Upper lobe of left lung (tissue), 6 donors: ENCODE measurements around the gene FKBP9. TPM values are rescaled to one million over a fixed set of nuclear protein-coding genes. Genes with fewer than 3 reads are reported as not detected.
"Not testable (repeated sequence)": the region's sequence is repeated elsewhere in the genome, so short reads cannot be mapped to it uniquely, and the experiment has no call there.

Source experiments
- ATAC-seq, 2 donors: fragments of 200-7000 bp; cut with Tn5 transposase; one replicate each; pipeline ENCODE4 v1.9.1; 2022; ENCODE audit warnings: mild to moderate bottlenecking in 2 of 2, moderate library complexity in 2 of 2; ENCODE audit not compliant: low FRiP score in 2 of 2
- DNase-seq, 2 donors: peaks; one replicate each; pipeline ENCODE4 v3.0.0-alpha.2; 2019 to 2020
- H3K27ac ChIP-seq, 4 donors: fragments of 200-600 bp; sonication (generic); one replicate each; pipeline ENCODE4 v1.5.1; 2016 to 2019
- H3K27me3 ChIP-seq, 4 donors: fragments of 200-600 bp; sonication (generic); one replicate each; pipeline ENCODE4 v1.5.1; 2017 to 2019
- H3K36me3 ChIP-seq, 4 donors: fragments of 200-600 bp; sonication (generic); one replicate each; pipeline ENCODE4 v1.5.1; 2016 to 2019
- H3K4me1 ChIP-seq, 4 donors: fragments of 200-600 bp; sonication (generic); one replicate each; pipeline ENCODE4 v1.5.1; 2018 to 2019
- H3K4me3 ChIP-seq, 4 donors: fragments of 200-600 bp; sonication (generic); one replicate each; pipeline ENCODE4 v1.5.1; 2017 to 2019; ENCODE audit warnings: mild to moderate bottlenecking in 2 of 4, moderate library complexity in 1 of 4
- H3K9me3 ChIP-seq, 4 donors: fragments of 200-600 bp; sonication (generic); one replicate each; pipeline ENCODE4 v1.5.1; 2018 to 2019
- EP300 ChIP-seq, 4 donors: sonication (generic); formaldehyde crosslinking; IDR thresholded peaks; one replicate each; pipeline ENCODE4 v1.5.1; 2017; ENCODE audit warnings: antibody characterized with exemption in 4 of 4, control low read depth in 2 of 4
- POLR2A ChIP-seq, 4 donors: fragments of 450-650 bp; IDR thresholded peaks; one replicate each; pipeline ENCODE4 v1.5.1; 2016 to 2017; ENCODE audit warnings: antibody characterized with exemption in 4 of 4, mild to moderate bottlenecking in 2 of 4
- POLR2AphosphoS5 ChIP-seq, 2 donors: sonication (generic); formaldehyde crosslinking; IDR thresholded peaks; one replicate each; pipeline ENCODE4 v1.5.1; 2017; ENCODE audit warnings: antibody characterized with exemption in 2 of 2
- WGBS, 2 donors: methylation state at CpG; one replicate each; pipeline ENCODE4 v1.1.5; 2017 to 2018; 5-methylcytosine and 5-hydroxymethylcytosine counted together
- total RNA-seq, 6 donors: library from RNA; depleted of rRNA in 4 of 6; stranded (reverse); fragments of >200 nt in 4 of 6; gene quantifications; one replicate each; pipeline versions ENCODE4 v1.1.0 to v1.2.1, GENCODE V29; 2016 to 2021
- TF ChIP-seq, protein P1 (sequence below), 6 experiments: fragments of 450-650 bp in 4 of 6; fragments of 200-600 bp in 2 of 6; sonication (generic) in 2 of 6; IDR thresholded peaks; one replicate each; pipeline ENCODE4 v1.5.1; 2016 to 2019; ENCODE audit warnings: antibody characterized with exemption in 6 of 6
- donor health status: DM: no; HTN: no; CAD: no; lungs with moderate emphysema.
- donor health status: DM: no; HTN: yes; CAD: no; lungs with severe emphysema.

Gene FKBP9
- total RNA-seq, 6 donors from 2014 or later, result 117 to 262 (median 136) TPM

DNA sequence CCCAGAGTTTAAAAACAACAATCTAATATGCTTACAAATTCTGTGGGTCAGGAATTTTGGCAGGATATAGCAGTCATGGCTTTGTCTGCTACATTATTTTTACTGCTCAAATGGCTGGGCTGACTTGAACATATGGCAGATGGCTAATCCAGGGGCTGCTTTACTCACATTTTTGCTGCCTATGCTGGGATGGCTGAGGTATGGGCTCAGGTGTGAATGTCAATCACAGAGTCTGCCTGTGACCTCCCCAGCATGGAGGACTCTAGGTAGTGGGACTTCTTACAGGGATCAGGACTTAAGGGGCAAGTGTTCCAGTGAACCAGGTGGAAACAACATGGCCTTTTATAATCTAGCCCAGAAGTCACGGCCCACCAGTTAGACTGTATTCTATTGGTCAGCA, 4.4 kb upstream of the FKBP9 start:
- peaks cover 0 to 9% (median 5%) of the 10 kb centered on the region in 4 donors for H3K9me3 ChIP-seq
- peaks cover 0 to 10% (median 5%) of the 10 kb centered on the region in 4 donors for H3K4me1 ChIP-seq
- WGBS, 2 donors, result 91 to 100% methylated on average over 1 of the region's 1 CpG
- H3K36me3 ChIP-seq, result no peaks in the 10 kb centered on the region
- ATAC-seq, result no peak
- DNase-seq, result no peak
- H3K4me3 ChIP-seq, result no peak overlapping the region
- no peak overlapping the region for H3K27ac ChIP-seq
- H3K27me3 ChIP-seq, result no peaks in the 10 kb centered on the region
- TF ChIP-seq EP300 (IDR thresholded peaks at IDR 0.05) (no peak), POLR2A (IDR thresholded peaks at IDR 0.05) (no peak), POLR2AphosphoS5 (IDR thresholded peaks at IDR 0.05) (no peak)
- TF ChIP-seq, protein P1, sequence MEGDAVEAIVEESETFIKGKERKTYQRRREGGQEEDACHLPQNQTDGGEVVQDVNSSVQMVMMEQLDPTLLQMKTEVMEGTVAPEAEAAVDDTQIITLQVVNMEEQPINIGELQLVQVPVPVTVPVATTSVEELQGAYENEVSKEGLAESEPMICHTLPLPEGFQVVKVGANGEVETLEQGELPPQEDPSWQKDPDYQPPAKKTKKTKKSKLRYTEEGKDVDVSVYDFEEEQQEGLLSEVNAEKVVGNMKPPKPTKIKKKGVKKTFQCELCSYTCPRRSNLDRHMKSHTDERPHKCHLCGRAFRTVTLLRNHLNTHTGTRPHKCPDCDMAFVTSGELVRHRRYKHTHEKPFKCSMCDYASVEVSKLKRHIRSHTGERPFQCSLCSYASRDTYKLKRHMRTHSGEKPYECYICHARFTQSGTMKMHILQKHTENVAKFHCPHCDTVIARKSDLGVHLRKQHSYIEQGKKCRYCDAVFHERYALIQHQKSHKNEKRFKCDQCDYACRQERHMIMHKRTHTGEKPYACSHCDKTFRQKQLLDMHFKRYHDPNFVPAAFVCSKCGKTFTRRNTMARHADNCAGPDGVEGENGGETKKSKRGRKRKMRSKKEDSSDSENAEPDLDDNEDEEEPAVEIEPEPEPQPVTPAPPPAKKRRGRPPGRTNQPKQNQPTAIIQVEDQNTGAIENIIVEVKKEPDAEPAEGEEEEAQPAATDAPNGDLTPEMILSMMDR (IDR thresholded peaks at IDR 0.05), result no peak

GRCh38 chr7:32958046-32959025, 1.1 kb downstream of the FKBP9 start:
- TF ChIP-seq POLR2AphosphoS5 (IDR thresholded peaks at IDR 0.05) (peak in 1 of 2 donors; percentile 28), POLR2A (IDR thresholded peaks at IDR 0.05) (no peak)
- H3K27ac ChIP-seq, result peak overlapping the region; percentile 86 to 92 (median 90)
- 32 to 40% methylated on average over 25 to 26 of the region's 26 CpGs for WGBS, 2 donors
- H3K27me3 ChIP-seq, result no peaks in the 10 kb centered on the region
- ATAC-seq (peak; percentile 54 to 66), DNase-seq (peak in 1 of 2 donors; percentile 68)
- H3K36me3 ChIP-seq, result no peaks in the 10 kb centered on the region
- peak overlapping the region; percentile 39 to 95 (median 88) for H3K4me3 ChIP-seq
- no peaks in the 10 kb centered on the region for H3K9me3 ChIP-seq
- peaks cover 6 to 23% (median 9%) of the 10 kb centered on the region in 4 donors for H3K4me1 ChIP-seq

DNA sequence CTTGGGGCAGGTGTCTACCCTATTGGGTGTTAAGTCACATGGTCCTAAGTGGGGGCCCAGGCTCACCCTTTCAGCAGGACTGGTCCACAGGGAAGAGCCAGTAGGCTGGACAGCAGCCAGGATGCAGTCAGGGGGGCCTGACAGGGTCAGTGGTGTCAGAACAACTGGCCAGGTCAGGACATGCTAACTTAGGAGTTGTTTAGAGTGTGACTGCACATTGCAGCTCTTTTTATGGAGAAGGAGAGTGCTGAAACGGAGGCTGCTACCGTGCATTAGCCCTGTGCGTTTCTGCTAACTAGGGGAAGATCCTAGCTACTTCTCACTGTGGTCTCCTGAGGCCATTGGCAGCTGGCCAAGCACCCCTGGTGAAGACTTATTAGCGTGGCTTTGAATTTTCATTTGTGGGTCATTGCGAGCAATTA, 6.7 kb downstream of the FKBP9 start:
- WGBS, 2 donors, result 51 to 61% methylated on average over 5 of the region's 5 CpGs

GRCh38 chr7:32964461-32965159, 7.4 kb downstream of the FKBP9 start:
- H3K36me3 ChIP-seq, H3K4me3 ChIP-seq, H3K9me3 ChIP-seq, H3K27me3 ChIP-seq, DNase-seq: not testable (repeated sequence)
- peak overlapping the region in 1 of 4 donors; percentile 66 for H3K27ac ChIP-seq
- WGBS, 2 donors, result 17 to 20% methylated on average over 8 of the region's 8 CpGs
- TF ChIP-seq, protein P1 (IDR thresholded peaks at IDR 0.05), result peak in 5 of 6 experiments; percentile 12 to 38 (median 20)
- peak; percentile 70 to 79 for ATAC-seq
- H3K4me1 ChIP-seq, result peaks cover 0 to 16% (median 4%) of the 10 kb centered on the region in 4 donors

More for the DNA sequence above, 6.7 kb downstream of the FKBP9 start:
- H3K27me3 ChIP-seq, H3K27ac ChIP-seq, DNase-seq, H3K4me3 ChIP-seq, H3K36me3 ChIP-seq, H3K9me3 ChIP-seq: not testable (repeated sequence)
- ATAC-seq, result peak in 1 of 2 donors; percentile 20
- peaks cover 0 to 22% (median 6%) of the 10 kb centered on the region in 4 donors for H3K4me1 ChIP-seq

- not testable (repeated sequence) for ATAC-seq, H3K4me3 ChIP-seq
These were observed 9.4 kb downstream of the FKBP9 start for GRCh38 chr7:32966489-32967267.

DNA sequence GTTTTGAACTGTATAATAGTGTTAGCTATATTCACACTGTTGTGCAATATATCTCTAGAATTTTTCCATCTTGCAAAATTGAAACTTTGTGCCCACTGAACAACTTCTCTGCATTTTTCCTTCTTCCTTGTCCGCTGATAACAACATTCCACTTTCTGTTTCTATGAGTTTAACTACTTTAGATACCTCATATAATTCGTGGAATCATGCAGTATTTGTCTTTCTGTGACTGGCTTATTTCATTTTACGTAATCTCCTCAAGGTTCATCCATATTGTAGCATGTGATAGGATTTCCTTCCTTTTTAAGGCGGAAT, 10.0 kb downstream of the FKBP9 start:
- not testable (repeated sequence) for ATAC-seq, H3K36me3 ChIP-seq, H3K4me3 ChIP-seq, H3K27ac ChIP-seq, H3K9me3 ChIP-seq, H3K27me3 ChIP-seq, DNase-seq
- 53 to 59% methylated on average over 4 of the region's 4 CpGs for WGBS, 2 donors
- H3K4me1 ChIP-seq, result peaks cover 0 to 16% (median 4%) of the 10 kb centered on the region in 4 donors

More at GRCh38 chr7:32966489-32967267, 9.4 kb downstream of the FKBP9 start:
- not testable (repeated sequence) for H3K9me3 ChIP-seq, H3K36me3 ChIP-seq, H3K27ac ChIP-seq, H3K27me3 ChIP-seq, DNase-seq
- WGBS, 2 donors, result 56 to 68% methylated on average over 5 of the region's 5 CpGs
- H3K4me1 ChIP-seq, result peaks cover 0 to 16% (median 4%) of the 10 kb centered on the region in 4 donors

DNA sequence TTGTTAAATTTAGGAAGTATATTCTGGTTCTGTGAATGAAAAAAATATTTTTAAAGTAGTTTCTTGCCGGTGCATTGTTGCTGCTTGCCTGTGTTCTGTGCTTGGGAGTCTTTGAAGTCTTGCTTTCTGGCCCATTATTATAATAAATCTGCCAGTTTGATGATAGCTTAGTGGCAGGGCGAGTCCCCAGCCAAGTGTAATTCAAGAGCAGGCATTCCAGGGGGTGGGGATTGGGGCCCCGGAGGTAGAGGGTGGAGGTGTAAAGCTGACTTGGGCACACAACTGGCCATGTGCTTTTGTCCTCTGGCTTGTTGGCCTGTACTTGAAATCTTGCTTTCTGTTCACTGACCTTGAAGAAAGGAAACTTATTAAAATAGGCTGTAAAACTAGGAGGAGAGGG, 14.7 kb downstream of the FKBP9 start:
- 28 to 43% methylated on average over 2 to 3 of the region's 3 CpGs for whole genome bisulfite sequencing, 2 donors
- not testable (repeated sequence) for H3K36me3 ChIP-seq, DNase-seq, H3K4me1 ChIP-seq, H3K9me3 ChIP-seq, H3K4me3 ChIP-seq, H3K27me3 ChIP-seq
- peak overlapping the region in 1 of 4 donors; percentile 23 for H3K27ac ChIP-seq
- ATAC-seq, result peak in 1 of 2 donors; percentile 38

DNA sequence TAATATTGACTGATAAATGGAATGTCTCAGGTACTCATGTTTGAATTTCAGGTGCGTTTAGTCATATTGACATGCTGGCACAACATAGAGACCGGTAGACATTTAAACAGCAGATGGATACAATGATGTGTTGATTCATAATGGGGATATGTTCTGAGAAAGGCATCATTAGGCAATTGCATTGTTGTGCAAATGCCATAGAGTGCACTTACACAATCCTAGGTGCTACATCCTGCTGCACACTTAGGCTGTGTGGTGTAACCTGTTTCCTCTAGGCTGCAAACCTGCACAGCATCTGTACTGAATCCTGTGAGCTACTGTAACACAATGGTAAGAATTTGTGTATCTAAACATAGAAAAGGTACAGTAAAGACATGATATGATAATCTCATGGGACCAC, 19.9 kb downstream of the FKBP9 start:
- ATAC-seq, H3K4me1 ChIP-seq: not testable (repeated sequence)

GRCh38 chr7:32979246-32979645, 22.0 kb downstream of the FKBP9 start:
- H3K36me3 ChIP-seq, result peaks cover 0 to 24% (median 1%) of the 10 kb centered on the region in 4 donors
- H3K27me3 ChIP-seq, H3K4me1 ChIP-seq, H3K9me3 ChIP-seq, DNase-seq, H3K27ac ChIP-seq, H3K4me3 ChIP-seq: not testable (repeated sequence)
- 89 to 92% methylated on average over 6 of the region's 6 CpGs for WGBS, 2 donors
- ATAC-seq, result peak in 1 of 2 donors; percentile 94

More for the DNA sequence above, 19.9 kb downstream of the FKBP9 start:
- H3K36me3 ChIP-seq, result peaks cover 0 to 24% (median 1%) of the 10 kb centered on the region in 4 donors
- peak in 1 of 2 donors; percentile 24 for DNase-seq
- not testable (repeated sequence) for H3K27ac ChIP-seq, H3K9me3 ChIP-seq, H3K4me3 ChIP-seq, H3K27me3 ChIP-seq
- 89 to 90% methylated on average over 2 of the region's 2 CpGs for WGBS, 2 donors
